ENCODE results near the gene VWDE.

The VWDE gene

GRCh38 chr7:12328888-12329770 is 74.5 kb downstream of the VWDE start:
- DNase-seq (ENCODE audit: low read depth) = no peak

- no peak for DNase-seq (ENCODE audit: low read depth)
Observed at GRCh38 chr7:12327922-12328321, 75.7 kb downstream of the VWDE start.

GRCh38 chr7:12325646-12326045 is 78.0 kb downstream of the VWDE start:
- DNase-seq (ENCODE audit: low read depth) = no peak

- no peak for DNase-seq (ENCODE audit: low read depth)
Observed at GRCh38 chr7:12323415-12323814, 80.2 kb downstream of the VWDE start.

- DNase-seq (ENCODE audit: low read depth) = no peak
Observed at GRCh38 chr7:12322903-12323300, 80.8 kb downstream of the VWDE start.

- no peak for DNase-seq (ENCODE audit: low read depth)
Observed at GRCh38 chr7:12322284-12322902, 81.3 kb downstream of the VWDE start.

GRCh38 chr7:12320987-12321647 is 82.5 kb downstream of the VWDE start:
- DNase-seq (ENCODE audit: low read depth) = no peak

- DNase-seq (ENCODE audit: low read depth) = no peak
Observed at GRCh38 chr7:12320241-12320986, 83.3 kb downstream of the VWDE start.

- no peak for DNase-seq (ENCODE audit: low read depth)
Observed at GRCh38 chr7:12317675-12318074, 86.0 kb downstream of the VWDE start.

- no peak for DNase-seq (ENCODE audit: low read depth)
Observed at GRCh38 chr7:12316925-12317324, 86.7 kb downstream of the VWDE start.

- DNase-seq (ENCODE audit: low read depth) = no peak
Observed at GRCh38 chr7:12315049-12315448, 88.6 kb downstream of the VWDE start.

GRCh38 chr7:12314199-12314598 is 89.5 kb downstream of the VWDE start:
- DNase-seq (ENCODE audit: low read depth) = no peak

GRCh38 chr7:12305502-12305901 is 98.2 kb downstream of the VWDE start:
- no peak for DNase-seq (ENCODE audit: low read depth)

- no peak for DNase-seq (ENCODE audit: low read depth)
Observed at GRCh38 chr7:12303495-12303894, 100.2 kb downstream of the VWDE start.

- DNase-seq (ENCODE audit: low read depth) = no peak
Observed at GRCh38 chr7:12303062-12303461, 100.6 kb downstream of the VWDE start.

GRCh38 chr7:12300415-12300814 is 103.2 kb downstream of the VWDE start:
- no peak for DNase-seq (ENCODE audit: low read depth)

- no peak for DNase-seq (ENCODE audit: low read depth)
Observed at GRCh38 chr7:12299367-12299766, 104.3 kb downstream of the VWDE start.

GRCh38 chr7:12297283-12298108 is 106.2 kb downstream of the VWDE start:
- DNase-seq (ENCODE audit: low read depth) = no peak

GRCh38 chr7:12296051-12296570 is 107.6 kb downstream of the VWDE start:
- DNase-seq (ENCODE audit: low read depth) = no peak

GRCh38 chr7:12294701-12295100 is 109.0 kb downstream of the VWDE start:
- DNase-seq (ENCODE audit: low read depth) = no peak

GRCh38 chr7:12291870-12292269 is 111.8 kb downstream of the VWDE start:
- no peak for DNase-seq (ENCODE audit: low read depth)

Measured in stimulated activated CD8-positive, alpha-beta memory T cell treated with anti-CD3 and anti-CD28 coated beads, Interleukin-12 subunit alpha, Interleukin-12 subunit beta, amount 100 ng/mL, for 4 hours (primary cell).